Endothelial cell of umbilical vein (primary cell): ENCODE data around the gene RAD1. TPM values are rescaled to one million over a fixed set of nuclear protein-coding genes. Genes with fewer than 3 reads are reported as not detected.

Experiments
- BruUV-seq: library from RNA; stranded (reverse); fragments of 400-500 nt; replicated peaks from 2 replicates; lab custom pipeline; 2021; lab: Mats Ljungman, UMichigan
- CTCF ChIA-PET: fragments of 300-600, 350-600 bp; sonication (Branson Sonifier 250); formaldehyde crosslinking; loops from one replicate; lab custom pipeline; 2021; ENCODE audit warnings: antibody characterized with exemption, inconsistent platforms; lab: Charles Lee
- POLR2A ChIA-PET: fragments of 300-600, 350-600 bp; sonication (Branson Sonifier 250); formaldehyde crosslinking; loops from one replicate; lab custom pipeline; 2021; ENCODE audit warnings: antibody characterized with exemption, inconsistent platforms; lab: Charles Lee
- DNase-seq: peaks from one replicate; pipeline ENCODE4 v3.0.0-alpha.2; 2011; ENCODE audit warnings: low read depth, low spot score
- FAIRE-seq: peaks from 2 replicates; lab custom pipeline; 2011; peaks lifted over from hg19 to GRCh38; lab: Jason Lieb, UNC
- H2AFZ ChIP-seq: 2 replicates; pipeline ENCODE4 v1.6.0; 2012; ENCODE audit warnings: low read depth, low read length, control low read depth, inconsistent platforms
- H3K27ac ChIP-seq: 2 replicates; pipeline ENCODE4 v1.5.1; 2011; ENCODE audit warnings: low read depth, mild to moderate bottlenecking, control low read depth, low read length, moderate library complexity; ENCODE audit not compliant: insufficient read depth
- H3K27me3 ChIP-seq, 2 experiments: 2 replicates each; pipeline versions ENCODE4 v1.6.0 to v1.6.1; 2011; ENCODE audit warnings: low read length in 2 of 2, mixed read lengths in 1 of 2; ENCODE audit not compliant: control insufficient read depth in 2 of 2, insufficient read depth in 2 of 2
- H3K36me3 ChIP-seq, 2 experiments: 2 replicates in 1 of 2; 3 replicates in 1 of 2; pipeline ENCODE4 v1.5.1; 2011; ENCODE audit warnings: low read length in 2 of 2, mild to moderate bottlenecking in 1 of 2, moderate library complexity in 1 of 2; ENCODE audit not compliant: control insufficient read depth in 2 of 2, insufficient read depth in 2 of 2; ENCODE audit errors: extremely low read depth in 1 of 2
- H3K4me1 ChIP-seq: 3 replicates; pipeline ENCODE4 v1.5.1; 2011; ENCODE audit warnings: mild to moderate bottlenecking, low read length; ENCODE audit not compliant: control insufficient read depth, insufficient read depth; ENCODE audit errors: extremely low read depth
- H3K4me2 ChIP-seq: 2 replicates; pipeline ENCODE4 v1.6.1; 2011; ENCODE audit warnings: low read length, control low read depth, mixed read lengths; ENCODE audit not compliant: insufficient read depth
- H3K4me3 ChIP-seq, 3 experiments: fragments of 200-600 bp in 1 of 3; sonication (generic), shearing (Covaris generic) in 1 of 3; replicated peaks in 1 of 3; 2 replicates each; pipeline ENCODE4 v1.5.1; 2011 to 2016; ENCODE audit warnings: control low read depth in 3 of 3, low read length in 3 of 3, mild to moderate bottlenecking in 2 of 3, inconsistent platforms in 1 of 3, low read depth in 1 of 3, moderate library complexity in 1 of 3; ENCODE audit not compliant: insufficient read depth in 1 of 3
- H3K79me2 ChIP-seq: 2 replicates; pipeline ENCODE4 v1.6.0; 2012; ENCODE audit warnings: low read length, inconsistent platforms; ENCODE audit not compliant: control insufficient read depth, insufficient read depth
- H3K9ac ChIP-seq: replicated peaks from 2 replicates; pipeline ENCODE3; 2011; ENCODE audit warnings: low read length, control low read depth; ENCODE audit not compliant: insufficient read depth; ENCODE audit errors: extremely low read depth
- H3K9me1 ChIP-seq: replicated peaks from 3 replicates; pipeline ENCODE4 v1.6.0; 2011; ENCODE audit warnings: mild to moderate bottlenecking, low read length; ENCODE audit not compliant: control insufficient read depth, insufficient read depth; ENCODE audit errors: extremely low read depth
- H3K9me3 ChIP-seq: replicated peaks from 2 replicates; pipeline ENCODE4 v1.5.1; 2012; ENCODE audit warnings: low read length, inconsistent platforms; ENCODE audit not compliant: control insufficient read depth, insufficient read depth
- H4K20me1 ChIP-seq: replicated peaks from 2 replicates; pipeline ENCODE3; 2011; ENCODE audit warnings: mild to moderate bottlenecking, low read length; ENCODE audit not compliant: control insufficient read depth, insufficient read depth; ENCODE audit errors: extremely low read depth
- EZH2 ChIP-seq: IDR thresholded peaks from 2 replicates; pipeline ENCODE4 v1.6.1; 2012; ENCODE audit warnings: borderline replicate concordance, low read depth, mild to moderate bottlenecking, moderate library complexity, low read length, inconsistent platforms; ENCODE audit not compliant: severe bottlenecking
- JUN ChIP-seq: IDR thresholded peaks from 2 replicates; pipeline ENCODE4 v1.6.1; 2011; ENCODE audit warnings: borderline replicate concordance, low read depth; ENCODE audit not compliant: insufficient read length, insufficient read depth
- MAX ChIP-seq: IDR thresholded peaks from 2 replicates; pipeline ENCODE4 v1.6.1; 2011; ENCODE audit not compliant: insufficient read depth, insufficient read length
- dilution Hi-C: fragments of 300-500 bp; cut with MboI; formaldehyde crosslinking; loops from one replicate; pipeline ENCODE4 v1.15.0; 2019; ENCODE audit warnings: low sequenced_read_pairs; ENCODE audit not compliant: extremely low pct_ligation_motif_present
- intact Hi-C: fragments of 100-400 bp; cut with micrococcal nuclease; formaldehyde crosslinking; loops from one replicate; pipeline ENCODE4 v1.10.0; 2022
- polyA plus RNA-seq, 4 experiments: library from polyadenylated mRNA; depleted of rRNA in 3 of 4; stranded (reverse) in 3 of 4; unstranded in 1 of 4; fragments of >200 nt; gene quantifications; 2 replicates each; pipeline versions ENCODE4 v1.2.1 to v1.2.3, GENCODE V29; 2011 to 2012; ENCODE audit warnings: missing spikeins in 1 of 4
- total RNA-seq: library from RNA; stranded (reverse); gene quantifications from 2 replicates; pipeline ENCODE4 v1.2.3, GENCODE V29; 2021

RAD1 gene
- total and polyA plus RNA-seq, 2 donors (not counting 3 experiments of a cell fraction or from before 2014, with no cell fraction given): 10.7 to 22.2 TPM

DNA sequence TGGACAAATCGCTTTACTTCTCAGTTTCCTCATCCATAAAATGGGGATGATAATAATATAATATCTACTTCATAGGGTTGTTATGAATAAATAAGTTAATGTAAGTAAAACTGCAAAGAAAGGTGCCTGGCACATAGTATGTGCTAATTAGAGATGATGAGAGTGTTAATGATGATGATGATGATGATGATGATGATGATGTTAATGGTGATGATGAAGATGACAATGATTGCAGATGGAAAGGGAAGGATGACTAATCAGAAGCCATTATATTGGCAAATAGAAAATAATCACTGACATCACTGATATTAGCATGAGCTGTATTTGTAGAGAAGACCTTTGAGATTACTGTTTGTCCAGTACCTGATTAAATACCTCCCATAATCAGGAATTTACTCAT lies 20.6 kb downstream of the RAD1 start:
- Histone ChIP-seq H3K9me3 (no peaks in the 10 kb centered on the region), H3K4me3 (no peak overlapping the region), H4K20me1 (no peaks in the 10 kb centered on the region), H3K27ac (no peak overlapping the region), H3K4me1 (no peaks in the 10 kb centered on the region), H3K9ac (no peak overlapping the region), H3K79me2 (no peaks in the 10 kb centered on the region), H3K4me2 (no peak overlapping the region), H2AFZ (no peak overlapping the region), H3K36me3 (no peaks in the 10 kb centered on the region), H3K27me3 (peaks cover 0 to 2% of the 10 kb centered on the region in 2 experiments), H3K9me1 (no peaks in the 10 kb centered on the region)
- FAIRE-seq (no peak), DNase-seq (no peak)
- dilution Hi-C loops (no loop called here), intact Hi-C loops (no loop called here)
- ChIA-PET POLR2A (no interaction called here), CTCF (interaction anchor here (0.9 to 7.2 kb wide), 2 partner anchors 409 to 420 kb away, joined by 3 to 84 read pairs; no protein-coding TSS in a partner anchor)
- TF ChIP-seq EZH2: no peak
- BruUV-seq: no TSS peak

DNA sequence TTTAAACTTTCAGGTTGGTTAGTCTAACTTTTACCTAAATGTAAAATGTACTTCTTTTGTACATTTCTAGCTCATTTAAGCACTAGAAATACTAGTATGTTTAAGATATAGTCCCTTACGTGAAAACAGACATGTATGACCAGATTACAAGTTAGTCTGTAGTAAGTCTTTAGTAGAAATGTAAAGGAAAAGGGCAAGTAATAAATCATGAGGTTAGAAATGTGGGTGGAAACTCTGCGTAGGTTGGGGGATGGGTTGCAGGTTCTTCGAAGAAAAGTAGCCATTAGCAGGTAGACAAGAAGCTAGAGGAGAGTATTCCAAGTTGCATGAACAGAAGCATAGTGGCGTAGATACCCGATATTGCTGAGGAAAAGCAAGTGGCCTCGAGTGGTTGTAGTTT lies 22.9 kb downstream of the RAD1 start:
- Histone ChIP-seq H3K9me3 (no peaks in the 10 kb centered on the region), H3K4me1 (no peaks in the 10 kb centered on the region), H3K27me3 (peaks cover 2 to 4% of the 10 kb centered on the region in 2 experiments), H3K79me2 (no peaks in the 10 kb centered on the region), H4K20me1 (no peaks in the 10 kb centered on the region), H3K9ac (no peak overlapping the region), H3K27ac (no peak overlapping the region), H3K36me3 (no peaks in the 10 kb centered on the region), H2AFZ (no peak overlapping the region), H3K4me3 (no peak overlapping the region), H3K9me1 (no peaks in the 10 kb centered on the region), H3K4me2 (no peak overlapping the region)
- no peak for TF ChIP-seq JUN
- TF ChIP-seq MAX: no peak
- TF ChIP-seq EZH2: no peak
- POLR2A ChIA-PET: no interaction called here
- CTCF ChIA-PET: interaction anchor here (0.6 to 1.2 kb wide), 2 partner anchors 11 to 418 kb away, joined by 3 to 4 read pairs; no protein-coding TSS in a partner anchor
- dilution Hi-C loops: no loop called here
- FAIRE-seq (no peak), DNase-seq (no peak)
- BruUV-seq: no TSS peak
- intact Hi-C loops: no loop called here
